OCI-LY3 (cell line): ENCODE data around the gene GEN1.

Experiments used
- H2AFZ ChIP-seq: fragments of 200-600, 300-600 bp; shearing (Covaris generic); 2 replicates; pipeline ENCODE4 v1.6.0; 2014; ENCODE audit warnings: antibody characterized with exemption, low read depth, low read length
- H3K27ac ChIP-seq: fragments of 200-600, 300-600 bp; sonication (generic); 2 replicates; pipeline ENCODE4 v1.5.1; 2014; ENCODE audit warnings: mild to moderate bottlenecking, low read length, moderate library complexity, mixed read lengths
- H3K27me3 ChIP-seq: fragments of 200-600, 300-600 bp; sonication (generic); 2 replicates; pipeline ENCODE4 v1.6.1; 2014; ENCODE audit warnings: low read depth, low read length, mixed read lengths
- H3K36me3 ChIP-seq: fragments of 200-600, 300-600 bp; sonication (generic); replicated peaks from 2 replicates; pipeline ENCODE3; 2014; ENCODE audit warnings: low read depth, low read length, mixed read lengths
- H3K4me1 ChIP-seq: fragments of 300-600, 200-600 bp; sonication (generic); 2 replicates; pipeline ENCODE4 v1.6.1; 2014; ENCODE audit warnings: low read length, mixed read lengths
- H3K4me2 ChIP-seq: fragments of 200-600, 300-600 bp; sonication (generic); 2 replicates; pipeline ENCODE4 v1.6.1; 2014; ENCODE audit warnings: low read length, mixed read lengths
- H3K4me3 ChIP-seq: fragments of 300-600, 200-600 bp; sonication (generic); 2 replicates; pipeline ENCODE4 v1.5.1; 2014; ENCODE audit warnings: antibody characterized with exemption, mild to moderate bottlenecking, low read length, moderate library complexity
- H3K79me2 ChIP-seq: fragments of 300-600, 200-600 bp; shearing (Covaris generic); 2 replicates; pipeline ENCODE4 v1.6.1; 2014; ENCODE audit warnings: mild to moderate bottlenecking, low read length, mixed read lengths
- H3K9ac ChIP-seq: fragments of 300-600, 200-600 bp; shearing (Covaris generic); 2 replicates; pipeline ENCODE4 v1.6.0; 2014; ENCODE audit warnings: mild to moderate bottlenecking, low read length, moderate library complexity
- H3K9me3 ChIP-seq: fragments of 200-600, 300-600 bp; shearing (Covaris generic); 2 replicates; pipeline ENCODE4 v1.6.1; 2014; ENCODE audit warnings: low read length, mixed read lengths; ENCODE audit not compliant: insufficient read depth
- H4K20me1 ChIP-seq: fragments of 200-600, 300-600 bp; sonication (generic); 2 replicates; pipeline ENCODE4 v1.6.1; 2016; ENCODE audit warnings: low read length, mixed read lengths; ENCODE audit not compliant: insufficient read depth
- EZH2phosphoT487 ChIP-seq: fragments of 200-600 bp; shearing (Covaris generic); IDR thresholded peaks from 2 replicates; pipeline ENCODE4 v1.6.1; 2018; ENCODE audit warnings: antibody characterized with exemption, mixed run types, low read depth
- TF ChIP-seq, protein P1 (sequence below): fragments of 200-600, 300-600 bp; sonication (generic); IDR thresholded peaks from 2 replicates; pipeline ENCODE4 v1.5.1; 2014; ENCODE audit warnings: antibody characterized with exemption, low read length, low read depth

The GEN1 gene

GRCh38 chr2:17759805-17760204 lies 5.9 kb downstream of the GEN1 start:
- Histone ChIP-seq H3K9me3 (no peaks in the 10 kb centered on the region), H3K4me3 (no peak overlapping the region), H3K79me2 (peaks cover 87% of the 10 kb centered on the region), H4K20me1 (peaks cover 45% of the 10 kb centered on the region; the same call in 1 of the 2 replicates), H3K9ac (no peak overlapping the region), H3K4me2 (no peak overlapping the region), H2AFZ (no peak overlapping the region), H3K4me1 (peaks cover 35% of the 10 kb centered on the region), H3K36me3 (peaks cover 37% of the 10 kb centered on the region), H3K27me3 (no peaks in the 10 kb centered on the region), H3K27ac (no peak overlapping the region)
- TF ChIP-seq EZH2phosphoT487 = no peak
- TF ChIP-seq, protein P1, sequence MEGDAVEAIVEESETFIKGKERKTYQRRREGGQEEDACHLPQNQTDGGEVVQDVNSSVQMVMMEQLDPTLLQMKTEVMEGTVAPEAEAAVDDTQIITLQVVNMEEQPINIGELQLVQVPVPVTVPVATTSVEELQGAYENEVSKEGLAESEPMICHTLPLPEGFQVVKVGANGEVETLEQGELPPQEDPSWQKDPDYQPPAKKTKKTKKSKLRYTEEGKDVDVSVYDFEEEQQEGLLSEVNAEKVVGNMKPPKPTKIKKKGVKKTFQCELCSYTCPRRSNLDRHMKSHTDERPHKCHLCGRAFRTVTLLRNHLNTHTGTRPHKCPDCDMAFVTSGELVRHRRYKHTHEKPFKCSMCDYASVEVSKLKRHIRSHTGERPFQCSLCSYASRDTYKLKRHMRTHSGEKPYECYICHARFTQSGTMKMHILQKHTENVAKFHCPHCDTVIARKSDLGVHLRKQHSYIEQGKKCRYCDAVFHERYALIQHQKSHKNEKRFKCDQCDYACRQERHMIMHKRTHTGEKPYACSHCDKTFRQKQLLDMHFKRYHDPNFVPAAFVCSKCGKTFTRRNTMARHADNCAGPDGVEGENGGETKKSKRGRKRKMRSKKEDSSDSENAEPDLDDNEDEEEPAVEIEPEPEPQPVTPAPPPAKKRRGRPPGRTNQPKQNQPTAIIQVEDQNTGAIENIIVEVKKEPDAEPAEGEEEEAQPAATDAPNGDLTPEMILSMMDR = no peak

- Histone ChIP-seq H3K9me3 (no peaks in the 10 kb centered on the region), H3K36me3 (peaks cover 54% of the 10 kb centered on the region), H3K9ac (no peak overlapping the region), H2AFZ (no peak overlapping the region), H3K27me3 (no peaks in the 10 kb centered on the region), H4K20me1 (peaks cover 22% of the 10 kb centered on the region; the same call in 1 of the 2 replicates), H3K27ac (no peak overlapping the region), H3K4me1 (peaks cover 16% of the 10 kb centered on the region), H3K4me2 (no peak overlapping the region), H3K79me2 (peaks cover 70% of the 10 kb centered on the region), H3K4me3 (no peak overlapping the region)
- TF ChIP-seq EZH2phosphoT487 = no peak
- TF ChIP-seq, protein P1 = no peak
These were observed 8.5 kb downstream of the GEN1 start for GRCh38 chr2:17762451-17762850.

- no peak overlapping the region for H2AFZ ChIP-seq
- H3K4me2 ChIP-seq = no peak overlapping the region
- no peaks in the 10 kb centered on the region for H3K27me3 ChIP-seq
- H3K27ac ChIP-seq = no peak overlapping the region
- peaks cover 10% of the 10 kb centered on the region; the same call in 1 of the 2 replicates for H4K20me1 ChIP-seq
- H3K9me3 ChIP-seq = no peaks in the 10 kb centered on the region
- TF ChIP-seq EZH2phosphoT487 = no peak
- TF ChIP-seq, protein P1 = no peak
- H3K9ac ChIP-seq = no peak overlapping the region
- H3K36me3 ChIP-seq = peaks cover 59% of the 10 kb centered on the region
- no peak overlapping the region for H3K4me3 ChIP-seq
- peaks cover 61% of the 10 kb centered on the region for H3K79me2 ChIP-seq
- peaks cover 6% of the 10 kb centered on the region; the same call in 1 of the 2 replicates for H3K4me1 ChIP-seq
These were observed 9.8 kb downstream of the GEN1 start for GRCh38 chr2:17763641-17764333.

DNA sequence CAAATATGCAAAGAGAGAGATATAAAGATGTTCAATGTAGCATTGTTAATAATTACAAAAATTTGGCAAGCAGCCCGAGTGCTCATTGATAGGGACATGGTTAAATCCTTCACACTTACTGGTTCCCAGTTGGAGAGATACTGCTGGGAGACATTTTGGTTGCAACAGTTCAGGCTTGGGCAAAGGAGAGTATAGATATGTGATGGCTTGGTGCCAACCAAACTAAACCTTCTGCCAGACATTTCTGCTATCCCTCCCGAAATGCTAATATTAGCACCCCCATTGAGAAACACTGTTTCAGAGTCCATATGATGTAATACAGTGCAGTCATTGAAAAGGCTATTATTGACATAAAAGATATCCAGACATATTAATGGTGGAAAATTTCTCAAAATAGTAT lies 11.5 kb downstream of the GEN1 start:
- Histone ChIP-seq H3K4me1 (peaks cover 6% of the 10 kb centered on the region; the same call in 1 of the 2 replicates), H3K36me3 (peaks cover 49% of the 10 kb centered on the region), H3K27me3 (no peaks in the 10 kb centered on the region), H2AFZ (no peak overlapping the region), H4K20me1 (no peaks in the 10 kb centered on the region), H3K4me3 (no peak overlapping the region), H3K4me2 (no peak overlapping the region), H3K9ac (no peak overlapping the region), H3K9me3 (no peaks in the 10 kb centered on the region), H3K79me2 (peaks cover 45% of the 10 kb centered on the region), H3K27ac (no peak overlapping the region)
- TF ChIP-seq EZH2phosphoT487 = no peak
- TF ChIP-seq, protein P1 = no peak
